Stimulated activated CD4-positive, alpha-beta T cell treated with anti-CD3 and anti-CD28 coated beads, Interleukin-12 subunit alpha, Interleukin-12 subunit beta, amount 100 ng/mL, for 24 hours (primary cell): ENCODE measurements around the gene DAW1.

Experiments used
- DNase-seq, 2 experiments: peaks; one replicate each; pipeline ENCODE4 v3.0.0-alpha.2; 2020; ENCODE audit warnings: low read depth in 2 of 2

Gene DAW1

GRCh38 chr2:227862227-227862740 lies 9.1 kb upstream of the DAW1 start:
- DNase-seq = peak in 1 of 2 experiments; percentile 6

DNA sequence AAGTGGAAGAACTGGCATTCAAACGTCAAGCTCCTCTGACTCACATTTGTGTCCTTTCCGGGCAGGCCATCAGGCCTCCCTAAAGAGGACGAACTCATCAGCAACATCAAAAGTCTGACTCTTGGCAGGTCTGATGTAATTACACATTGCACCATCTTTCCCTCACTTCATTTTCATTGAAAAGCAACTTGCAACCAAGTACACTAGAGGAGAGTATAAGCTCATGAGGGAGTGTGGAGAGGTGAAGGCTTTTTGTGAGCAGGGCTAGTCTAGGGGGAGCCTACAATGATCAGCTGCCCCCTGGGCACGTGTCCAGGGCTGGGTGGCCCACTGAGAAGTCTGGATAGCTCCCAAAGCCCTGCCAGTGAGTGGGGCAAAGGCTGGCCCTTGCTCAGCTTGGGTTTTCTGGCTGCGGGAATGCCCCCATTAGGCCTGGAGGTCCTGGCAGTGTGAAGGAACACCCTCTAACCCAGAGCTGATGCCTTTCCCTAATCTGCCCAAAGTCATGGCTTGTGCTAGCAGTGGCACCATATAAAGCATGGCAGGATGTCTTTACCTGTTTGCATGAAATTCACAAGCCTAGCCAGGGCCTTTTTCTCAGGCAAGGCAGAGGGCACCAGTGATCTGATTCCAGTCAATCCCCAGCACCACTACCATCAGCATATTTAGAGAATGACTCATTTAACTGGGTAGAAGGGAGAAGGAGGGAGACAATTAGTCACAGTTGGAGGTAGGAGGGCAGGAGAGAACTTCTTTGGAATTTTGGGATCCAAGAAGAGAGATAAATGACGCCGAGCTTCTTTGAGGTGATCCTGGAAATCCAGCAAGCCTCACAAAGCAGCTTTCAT lies 8.5 kb upstream of the DAW1 start:
- DNase-seq = no peak

- DNase-seq = no peak
Observed at GRCh38 chr2:227864161-227864756, 7.2 kb upstream of the DAW1 start.

- DNase-seq = no peak
Observed at GRCh38 chr2:227865291-227865690, 6.1 kb upstream of the DAW1 start.

DNA sequence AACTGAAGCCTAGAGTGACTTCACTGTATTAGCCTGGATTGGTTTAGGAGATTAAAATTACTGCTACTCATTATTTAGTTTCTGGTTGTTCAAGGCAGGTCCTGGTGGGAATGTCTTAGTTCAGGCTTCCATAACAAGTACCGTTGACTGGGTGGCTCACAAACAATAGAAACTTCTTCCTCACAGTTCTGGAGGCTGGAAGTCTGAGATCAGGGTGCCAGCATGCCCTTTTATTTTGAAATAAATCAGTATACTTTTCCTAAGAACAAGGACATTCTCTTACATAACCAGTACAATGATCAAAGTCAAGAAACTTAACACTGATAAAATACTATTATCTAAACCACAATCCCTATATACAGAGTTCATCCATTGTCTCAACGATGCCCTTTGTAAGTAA lies 4.0 kb upstream of the DAW1 start:
- no peak for DNase-seq

- DNase-seq = no peak
Observed at GRCh38 chr2:227870710-227871374, 589 bp upstream of the DAW1 start.

- DNase-seq = no peak
Observed at GRCh38 chr2:227872676-227873075, 1.2 kb downstream of the DAW1 start.

DNA sequence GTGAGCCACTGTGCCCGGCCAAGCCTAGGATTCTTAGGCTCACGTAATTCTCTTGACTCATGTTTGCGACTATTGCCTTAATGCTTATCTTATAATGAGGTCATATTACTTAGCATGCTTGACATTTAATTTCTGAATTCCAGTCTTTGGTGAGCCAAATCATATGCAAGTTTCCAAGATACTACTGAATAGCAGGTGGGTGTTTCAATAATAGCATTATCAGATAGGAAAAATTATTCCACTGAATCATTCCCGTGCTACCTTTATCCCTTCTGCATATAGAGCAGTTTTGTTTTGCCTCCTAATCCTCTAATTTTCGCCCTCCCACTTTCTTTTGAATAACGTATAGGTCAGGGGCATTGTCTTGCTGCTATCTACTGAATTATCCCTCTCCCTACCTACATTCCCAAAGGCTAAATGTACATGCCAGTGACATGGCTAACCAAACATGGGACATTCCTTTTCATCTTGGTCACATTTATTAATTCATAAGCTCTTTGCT lies 4.9 kb downstream of the DAW1 start:
- DNase-seq = no peak

- no peak for DNase-seq
Observed at GRCh38 chr2:227877421-227878310, 6.2 kb downstream of the DAW1 start.

GRCh38 chr2:227880460-227880859 lies 9.0 kb downstream of the DAW1 start:
- DNase-seq = no peak

- DNase-seq = no peak
Observed at GRCh38 chr2:227881866-227882517, 10.6 kb downstream of the DAW1 start.

- peak in 1 of 2 experiments; percentile 52 for DNase-seq
Observed at GRCh38 chr2:227884511-227884947, 13.1 kb downstream of the DAW1 start.

DNA sequence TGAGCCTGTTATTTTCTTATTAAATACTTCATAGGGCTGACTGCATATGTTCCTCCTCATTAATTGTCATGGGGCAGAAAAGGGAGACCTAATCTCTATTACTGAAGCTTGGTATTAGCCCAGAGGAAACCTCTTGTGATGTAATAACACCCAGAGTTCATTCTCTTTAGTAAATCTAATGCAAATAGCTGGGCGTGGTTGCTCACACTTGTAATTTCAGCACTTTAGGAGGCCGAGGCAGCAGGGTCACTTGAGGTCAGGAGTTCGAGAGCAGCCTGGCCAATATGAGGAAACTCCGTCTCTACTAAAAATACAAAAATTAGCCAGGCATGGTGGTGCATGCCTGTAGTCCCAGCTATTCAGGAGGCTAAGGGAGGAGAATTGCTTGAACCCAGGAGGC lies 14.7 kb downstream of the DAW1 start:
- DNase-seq = no peak

DNA sequence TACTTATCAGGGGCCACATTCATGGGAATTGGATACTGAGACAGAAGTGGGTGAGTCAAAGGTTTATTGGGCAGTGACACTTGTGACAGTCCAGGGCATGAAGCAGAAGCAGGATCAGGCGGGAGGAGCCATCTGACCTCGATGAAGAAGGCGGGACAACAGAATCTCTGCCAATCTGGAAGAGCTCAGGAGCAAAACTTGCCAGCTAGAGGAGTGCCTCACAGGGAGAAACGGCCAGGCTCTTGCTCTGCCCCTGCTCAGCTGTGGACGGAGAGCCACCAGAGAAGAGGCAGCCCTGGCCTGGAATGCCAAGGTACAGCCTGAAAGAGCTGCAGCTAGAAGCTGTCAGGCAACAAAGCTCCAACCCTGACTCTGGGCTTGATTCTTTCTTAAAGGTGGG lies 16.9 kb downstream of the DAW1 start:
- no peak for DNase-seq

GRCh38 chr2:227889336-227889735 lies 17.9 kb downstream of the DAW1 start:
- DNase-seq = no peak

DNA sequence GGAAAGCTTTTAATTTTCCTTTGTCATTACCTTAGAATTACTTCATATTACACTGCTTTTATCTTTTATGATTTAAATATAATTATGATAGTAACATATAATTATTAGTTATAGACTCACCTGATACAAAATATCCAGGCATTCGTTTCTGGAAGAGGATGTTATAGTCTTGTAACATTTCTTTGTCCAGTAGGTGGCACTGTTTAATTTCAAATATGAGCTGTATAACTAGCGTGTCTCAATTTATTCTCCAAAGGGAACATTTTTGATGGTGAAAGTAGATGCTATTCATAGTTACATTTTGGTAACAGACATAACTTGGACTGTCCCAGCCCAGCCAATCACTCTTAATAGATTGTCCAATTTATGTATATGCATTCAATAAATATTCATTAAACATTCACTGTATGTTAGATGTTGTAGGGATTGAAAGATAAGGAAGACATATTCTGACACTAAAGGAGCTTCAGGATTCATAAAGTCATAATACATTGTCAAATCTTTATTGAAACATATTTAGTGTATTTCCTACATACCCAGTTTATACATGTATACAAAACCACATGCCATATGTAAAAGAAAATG lies 19.2 kb downstream of the DAW1 start:
- no peak for DNase-seq

- DNase-seq = no peak
Observed at GRCh38 chr2:227891673-227892072, 20.2 kb downstream of the DAW1 start.

DNA sequence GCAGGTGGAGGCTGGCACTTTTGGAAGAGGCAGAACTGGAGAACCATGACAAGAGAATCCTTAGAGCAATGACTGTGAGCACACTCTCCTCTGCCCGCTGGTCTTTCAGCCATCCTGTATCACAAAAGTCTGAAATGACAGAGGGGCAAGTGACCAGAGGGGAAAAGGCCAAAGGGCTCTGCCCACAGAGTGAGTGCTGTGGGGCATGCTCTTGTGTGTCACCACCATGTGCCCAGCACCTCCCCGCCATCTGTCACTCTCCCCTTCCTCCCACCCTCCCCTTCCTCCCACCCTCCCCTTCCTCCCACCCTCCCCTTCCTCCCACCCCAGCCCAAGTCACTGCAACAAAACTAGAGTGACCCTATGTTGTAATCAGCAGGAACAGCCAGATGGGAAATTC lies 31.9 kb downstream of the DAW1 start:
- DNase-seq = no peak

DNA sequence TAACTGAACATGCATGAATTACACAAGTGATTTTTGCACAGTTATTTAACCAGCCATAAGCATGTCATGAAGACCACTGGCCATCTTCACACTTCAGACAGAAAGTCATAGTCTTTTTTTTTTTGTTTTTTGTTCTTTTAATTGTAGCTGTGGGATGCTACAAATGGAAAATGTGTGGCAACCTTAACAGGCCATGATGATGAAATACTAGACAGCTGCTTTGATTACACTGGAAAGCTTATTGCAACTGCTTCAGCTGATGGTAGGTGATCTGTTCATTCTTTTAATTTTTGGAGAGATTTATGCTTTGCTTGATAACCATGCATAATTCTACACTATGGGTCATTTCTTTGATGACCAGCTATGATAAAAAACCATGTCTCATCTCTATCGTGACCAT lies 35.6 kb downstream of the DAW1 start:
- no peak for DNase-seq

- DNase-seq = no peak
Observed at GRCh38 chr2:227908266-227909054, 37.0 kb downstream of the DAW1 start.
